K562 (cell line): ENCODE measurements around the gene PSMD8. TPM values are rescaled to one million over a fixed set of nuclear protein-coding genes. Genes with fewer than 3 reads are reported as not detected.

Source experiments
- BDP1 ChIP-seq: IDR thresholded peaks from 3 replicates; pipeline ENCODE4 v1.6.1; 2011; ENCODE audit not compliant: insufficient read length, insufficient read depth
- EP300 ChIP-seq: IDR thresholded peaks from 2 replicates; pipeline ENCODE4 v1.6.1; 2012; ENCODE audit warnings: low read length, improper control_type of control experiment
- ETS2 ChIP-seq: IDR thresholded peaks from 2 replicates; pipeline ENCODE4 v1.6.1; 2016; ENCODE audit warnings: borderline replicate concordance, missing genetic modification characterization, mild to moderate bottlenecking, moderate library complexity, missing compliant biosample characterization; ENCODE audit not compliant: poor library complexity, severe bottlenecking
- ETV1 ChIP-seq: fragments of 450-650 bp; conservative IDR thresholded peaks from 2 replicates; pipeline ENCODE4 v1.6.1; 2016; ENCODE audit warnings: missing genetic modification characterization, control low read depth, low read depth, missing compliant biosample characterization
- GABPB2 ChIP-seq: fragments of 250-450 bp; sonication (Bioruptor Pico); conservative IDR thresholded peaks from 2 replicates; pipeline ENCODE4 v1.5.1; 2021; ENCODE audit warnings: mild to moderate bottlenecking
- KLF10 ChIP-seq: fragments of 250-450 bp; sonication (Bioruptor Pico); IDR thresholded peaks from 2 replicates; pipeline ENCODE4 v1.6.1; 2021; ENCODE audit warnings: matching md5 sums
- MAFK ChIP-seq: IDR thresholded peaks from 2 replicates; pipeline ENCODE4 v1.6.1; 2011; ENCODE audit warnings: low read length, improper control_type of control experiment
- MYC ChIP-seq, 2 experiments: fragments of 250-450 bp in 1 of 2; sonication (Bioruptor Pico) in 1 of 2; IDR thresholded peaks; 2 replicates each; pipeline versions ENCODE4 v1.5.1 to v1.6.1; 2012 to 2021; ENCODE audit warnings: low read depth in 2 of 2, borderline replicate concordance in 1 of 2, improper control_type of control experiment in 1 of 2, low read length in 1 of 2, mild to moderate bottlenecking in 1 of 2, moderate library complexity in 1 of 2
- PML ChIP-seq: IDR thresholded peaks from 2 replicates; pipeline ENCODE4 v1.6.1; 2012; ENCODE audit warnings: low read length, inconsistent platforms
- PREB ChIP-seq: sonication (generic); formaldehyde crosslinking; IDR thresholded peaks from 2 replicates; pipeline ENCODE4 v1.8.1; 2023; ENCODE audit warnings: mild to moderate bottlenecking, missing genetic modification reagents
- SMARCE1 ChIP-seq: fragments of 450-650 bp; IDR thresholded peaks from 2 replicates; pipeline ENCODE4 v1.7.1; 2016; ENCODE audit warnings: mild to moderate bottlenecking
- SNIP1 ChIP-seq: fragments of 450-650 bp; IDR thresholded peaks from 2 replicates; pipeline ENCODE4 v1.7.1; 2017; ENCODE audit warnings: low read depth, mild to moderate bottlenecking
- SREBF2 ChIP-seq: sonication (generic); formaldehyde crosslinking; IDR thresholded peaks from 2 replicates; pipeline ENCODE4 v1.4.0; 2020; ENCODE audit warnings: mild to moderate bottlenecking, missing genetic modification reagents
- STAT6 ChIP-seq: sonication (generic); formaldehyde crosslinking; IDR thresholded peaks from 2 replicates; pipeline ENCODE4 v1.8.1; 2023; ENCODE audit warnings: mild to moderate bottlenecking, missing genetic modification reagents
- TCF3 ChIP-seq: sonication (generic); formaldehyde crosslinking; IDR thresholded peaks from 2 replicates; pipeline ENCODE4 v1.4.0; 2020; ENCODE audit warnings: mild to moderate bottlenecking, missing genetic modification reagents
- TGIF2 ChIP-seq: sonication (generic); formaldehyde crosslinking; IDR thresholded peaks from 2 replicates; pipeline ENCODE4 v1.8.1; 2022; ENCODE audit warnings: mild to moderate bottlenecking, missing genetic modification reagents, moderate library complexity
- TRIM24 ChIP-seq, 2 experiments: fragments of 450-650 bp; IDR thresholded peaks; 2 replicates each; pipeline ENCODE4 v1.6.1; 2016
- ZFP30 ChIP-seq: fragments of 250-450 bp; sonication (Bioruptor Pico); IDR thresholded peaks from 2 replicates; pipeline ENCODE4 v1.8.0; 2022; ENCODE audit warnings: moderate library complexity, mild to moderate bottlenecking, inconsistent platforms, borderline replicate concordance
- ZNF23 ChIP-seq: fragments of 250-450 bp; sonication (Bioruptor Pico); IDR thresholded peaks from 2 replicates; pipeline ENCODE4 v1.4.0; 2020; ENCODE audit warnings: mild to moderate bottlenecking
- polyA plus RNA-seq, 8 experiments: library from polyadenylated mRNA; depleted of rRNA in 4 of 8; stranded (reverse) in 5 of 8; unstranded in 3 of 8; fragments of >200 nt; fragmentation: Nextera tagmentation in 2 of 8; fragmentation: Illumina TruSeq in 1 of 8; extraction: Ambion mirVana in 2 of 8; extraction: Trizol in 1 of 8; gene quantifications; 2 replicates each; pipeline versions ENCODE4 v1.2.1 to v1.2.3, GENCODE V29; 2011 to 2014; ENCODE audit warnings: inconsistent platforms in 1 of 8, missing spikeins in 1 of 8
- total RNA-seq, 7 experiments: library from RNA; depleted of rRNA in 6 of 7; stranded (reverse); fragments of >200 nt in 6 of 7; fragmentation: Illumina TruSeq in 2 of 7; extraction: Trizol in 2 of 7; gene quantifications; 2 replicates each; pipeline versions ENCODE4 v1.2.1 to v1.2.3, GENCODE V29; 2011 to 2021; ENCODE audit warnings: low replicate concordance in 1 of 7
- TF ChIP-seq, protein P1 (sequence below): fragments of 250-450 bp; sonication (Bioruptor Pico); IDR thresholded peaks from 2 replicates; pipeline ENCODE4 v1.8.0; 2022; ENCODE audit warnings: moderate library complexity, mild to moderate bottlenecking, inconsistent platforms
- TF ChIP-seq, protein P2 (sequence below), 2 experiments: fragments of 450-650 bp; IDR thresholded peaks; 2 replicates each; pipeline ENCODE4 v1.6.1; 2016

The PSMD8 gene
- total and polyA plus RNA-seq, 9 of the 15 experiments (the other 6 are each of a cell fraction or from before 2014, with no cell fraction given) = 130 to 583 (median 315) TPM

- peak; percentile 85 for TF ChIP-seq ETV1 (tag)
- no peak for TF ChIP-seq STAT6 (CRISPR knock-in tag)
- no peak for TF ChIP-seq SREBF2 (CRISPR knock-in tag)
- no peak; the same call in 1 of the 2 replicates for TF ChIP-seq MAFK
- TF ChIP-seq TGIF2 (CRISPR knock-in tag) = no peak
- TF ChIP-seq PML = no peak; the same call in 1 of the 2 replicates
- TF ChIP-seq TRIM24 (IDR thresholded peaks at IDR 0.05) = no peak
- TF ChIP-seq, protein P1, sequence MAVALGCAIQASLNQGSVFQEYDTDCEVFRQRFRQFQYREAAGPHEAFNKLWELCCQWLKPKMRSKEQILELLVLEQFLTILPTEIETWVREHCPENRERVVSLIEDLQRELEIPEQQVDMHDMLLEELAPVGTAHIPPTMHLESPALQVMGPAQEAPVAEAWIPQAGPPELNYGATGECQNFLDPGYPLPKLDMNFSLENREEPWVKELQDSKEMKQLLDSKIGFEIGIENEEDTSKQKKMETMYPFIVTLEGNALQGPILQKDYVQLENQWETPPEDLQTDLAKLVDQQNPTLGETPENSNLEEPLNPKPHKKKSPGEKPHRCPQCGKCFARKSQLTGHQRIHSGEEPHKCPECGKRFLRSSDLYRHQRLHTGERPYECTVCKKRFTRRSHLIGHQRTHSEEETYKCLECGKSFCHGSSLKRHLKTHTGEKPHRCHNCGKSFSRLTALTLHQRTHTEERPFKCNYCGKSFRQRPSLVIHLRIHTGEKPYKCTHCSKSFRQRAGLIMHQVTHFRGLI (CRISPR knock-in tag) = no peak
- TF ChIP-seq KLF10 = no peak
- no peak for TF ChIP-seq ZNF23 (CRISPR knock-in tag)
- TF ChIP-seq PREB (CRISPR knock-in tag) = no peak
- TF ChIP-seq SNIP1 = no peak
- no peak for TF ChIP-seq GABPB2 (CRISPR knock-in tag)
- no peak for TF ChIP-seq ETS2
- no peak for TF ChIP-seq ZFP30 (CRISPR knock-in tag)
- TF ChIP-seq BDP1 = no peak
- TF ChIP-seq EP300 = no peak
- peak; percentile 20; the same call in 1 of the 2 replicates for TF ChIP-seq TCF3 (CRISPR knock-in tag)
- no peak for TF ChIP-seq SMARCE1
- peak; percentile 80 for TF ChIP-seq MYC (IDR thresholded peaks at IDR 0.05; ENCODE audit: low read depth, low read length)
- no peak for TF ChIP-seq MYC (CRISPR knock-in tag; IDR thresholded peaks at IDR 0.05; ENCODE audit: borderline replicate concordance, low read depth)
- TF ChIP-seq, protein P2, sequence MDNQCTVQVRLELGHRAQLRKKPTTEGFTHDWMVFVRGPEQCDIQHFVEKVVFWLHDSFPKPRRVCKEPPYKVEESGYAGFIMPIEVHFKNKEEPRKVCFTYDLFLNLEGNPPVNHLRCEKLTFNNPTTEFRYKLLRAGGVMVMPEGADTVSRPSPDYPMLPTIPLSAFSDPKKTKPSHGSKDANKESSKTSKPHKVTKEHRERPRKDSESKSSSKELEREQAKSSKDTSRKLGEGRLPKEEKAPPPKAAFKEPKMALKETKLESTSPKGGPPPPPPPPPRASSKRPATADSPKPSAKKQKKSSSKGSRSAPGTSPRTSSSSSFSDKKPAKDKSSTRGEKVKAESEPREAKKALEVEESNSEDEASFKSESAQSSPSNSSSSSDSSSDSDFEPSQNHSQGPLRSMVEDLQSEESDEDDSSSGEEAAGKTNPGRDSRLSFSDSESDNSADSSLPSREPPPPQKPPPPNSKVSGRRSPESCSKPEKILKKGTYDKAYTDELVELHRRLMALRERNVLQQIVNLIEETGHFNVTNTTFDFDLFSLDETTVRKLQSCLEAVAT (IDR thresholded peaks at IDR 0.05) = no peak
Observed at GRCh38 chr19:38402967-38403674, 28.8 kb downstream of the PSMD8 start, which contains the start of gene FAM98C (continued).
